IMR-90 (cell line): ENCODE data around the gene TENM4.

Experiments
- BHLHE40 ChIP-seq: fragments of 150-350 bp; IDR thresholded peaks from 2 replicates; pipeline ENCODE4 v1.6.1; 2016; ENCODE audit warnings: mild to moderate bottlenecking, low read depth, low read length
- CTCF ChIP-seq: conservative IDR thresholded peaks from 2 replicates; pipeline ENCODE4 v1.5.1; 2012; ENCODE audit warnings: mild to moderate bottlenecking, low read depth, low read length, improper control_type of control experiment
- FOS ChIP-seq: fragments of 150-350 bp; IDR thresholded peaks from 2 replicates; pipeline ENCODE4 v1.6.1; 2016; ENCODE audit warnings: low read depth, low read length
- POLR2A ChIP-seq: IDR thresholded peaks from 2 replicates; pipeline ENCODE4 v1.6.1; 2012; ENCODE audit warnings: mild to moderate bottlenecking, low read depth, low read length
- RFX5 ChIP-seq: IDR thresholded peaks from 2 replicates; pipeline ENCODE4 v1.8.0; 2012; ENCODE audit warnings: low read depth, mild to moderate bottlenecking, low read length, moderate library complexity

GRCh38 chr11:78800756-78801155, 640.1 kb downstream of the TENM4 start:
- TF ChIP-seq CTCF: no peak
- TF ChIP-seq POLR2A: no peak
- no peak for TF ChIP-seq BHLHE40
- no peak for TF ChIP-seq FOS
- no peak for TF ChIP-seq RFX5
